ENCODE results near the gene OR2F2. TPM values are rescaled to one million over a fixed set of nuclear protein-coding genes. Genes with fewer than 3 reads are reported as not detected.
A peak's percentile ranks its signal among the peaks of the same experiment; 100 is the strongest.

The OR2F2 gene
- total and polyA plus RNA-seq, 8 donors = not detected

DNA sequence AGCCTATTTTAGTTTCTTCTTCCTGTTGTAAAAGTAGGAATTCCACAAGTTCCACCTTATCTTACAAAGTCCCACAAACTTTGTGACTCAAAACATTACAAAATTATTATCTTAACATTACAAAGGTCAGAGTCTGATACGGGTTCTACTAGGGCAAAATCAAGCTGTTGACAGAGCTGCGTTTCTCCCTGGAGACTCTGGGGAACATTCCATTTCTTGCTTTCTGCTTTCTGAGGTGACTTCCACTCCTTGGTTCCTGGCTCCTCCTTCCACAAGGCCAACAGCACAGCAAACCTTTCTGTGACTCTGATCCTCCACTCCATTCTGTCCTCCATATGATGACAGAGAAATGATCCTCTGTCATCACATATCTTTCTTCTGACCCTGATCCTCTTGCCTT is 30.2 kb downstream of the OR2F2 start:
- Histone ChIP-seq H3K4me1 (no peaks in the 10 kb centered on the region), H3K9me3 (no peaks in the 10 kb centered on the region), H3K27me3 (no peaks in the 10 kb centered on the region), H3K27ac (no peak overlapping the region), H3K36me3 (no peaks in the 10 kb centered on the region), H3K4me3 (no peak overlapping the region)
- TF ChIP-seq POLR2A (IDR thresholded peaks at IDR 0.05) (no peak), EP300 (IDR thresholded peaks at IDR 0.05) (no peak), POLR2AphosphoS5 (IDR thresholded peaks at IDR 0.05) (no peak)
- TF ChIP-seq, protein P1, sequence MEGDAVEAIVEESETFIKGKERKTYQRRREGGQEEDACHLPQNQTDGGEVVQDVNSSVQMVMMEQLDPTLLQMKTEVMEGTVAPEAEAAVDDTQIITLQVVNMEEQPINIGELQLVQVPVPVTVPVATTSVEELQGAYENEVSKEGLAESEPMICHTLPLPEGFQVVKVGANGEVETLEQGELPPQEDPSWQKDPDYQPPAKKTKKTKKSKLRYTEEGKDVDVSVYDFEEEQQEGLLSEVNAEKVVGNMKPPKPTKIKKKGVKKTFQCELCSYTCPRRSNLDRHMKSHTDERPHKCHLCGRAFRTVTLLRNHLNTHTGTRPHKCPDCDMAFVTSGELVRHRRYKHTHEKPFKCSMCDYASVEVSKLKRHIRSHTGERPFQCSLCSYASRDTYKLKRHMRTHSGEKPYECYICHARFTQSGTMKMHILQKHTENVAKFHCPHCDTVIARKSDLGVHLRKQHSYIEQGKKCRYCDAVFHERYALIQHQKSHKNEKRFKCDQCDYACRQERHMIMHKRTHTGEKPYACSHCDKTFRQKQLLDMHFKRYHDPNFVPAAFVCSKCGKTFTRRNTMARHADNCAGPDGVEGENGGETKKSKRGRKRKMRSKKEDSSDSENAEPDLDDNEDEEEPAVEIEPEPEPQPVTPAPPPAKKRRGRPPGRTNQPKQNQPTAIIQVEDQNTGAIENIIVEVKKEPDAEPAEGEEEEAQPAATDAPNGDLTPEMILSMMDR (IDR thresholded peaks at IDR 0.05) = no peak
- intact Hi-C loops (cut with DNase I; ENCODE audit: low total_unique reads) = no loop called here
- DNase-seq = peak in 1 of 2 donors; percentile 37
- 23 to 51% (median 44%) methylated on average over 2 of the region's 2 CpGs for WGBS, 5 donors

DNA sequence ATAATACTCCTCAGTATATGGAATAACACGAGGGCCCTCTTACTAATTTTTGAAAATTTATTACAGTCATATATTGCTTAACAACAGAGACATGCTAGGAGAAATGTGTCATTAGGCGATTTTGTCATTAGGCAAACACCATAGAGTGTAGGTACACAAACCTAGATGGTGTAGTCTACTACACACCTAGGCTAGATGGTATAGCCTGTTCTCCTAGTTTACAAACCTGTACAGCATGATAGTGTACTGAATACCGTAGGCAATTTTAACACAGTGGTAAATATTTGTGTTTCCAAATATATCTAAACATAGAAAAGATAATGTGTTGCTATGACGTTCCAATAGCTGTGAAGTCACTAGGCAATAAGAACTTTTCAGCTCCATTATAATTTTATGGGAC is 32.4 kb downstream of the OR2F2 start:
- Histone ChIP-seq H3K4me1 (no peaks in the 10 kb centered on the region), H3K36me3 (no peaks in the 10 kb centered on the region), H3K27ac (no peak overlapping the region), H3K27me3 (no peaks in the 10 kb centered on the region), H3K4me3 (no peak overlapping the region), H3K9me3 (peaks cover 0 to 4% (median 0%) of the 10 kb centered on the region in 4 donors)
- no peak for TF ChIP-seq POLR2A (IDR thresholded peaks at IDR 0.05)
- peak in 1 of 2 donors; percentile 52 for DNase-seq
- intact Hi-C loops (cut with DNase I; ENCODE audit: low total_unique reads) = no loop called here
- 32 to 53% (median 39%) methylated on average over 4 of the region's 4 CpGs for WGBS, 5 donors

DNA sequence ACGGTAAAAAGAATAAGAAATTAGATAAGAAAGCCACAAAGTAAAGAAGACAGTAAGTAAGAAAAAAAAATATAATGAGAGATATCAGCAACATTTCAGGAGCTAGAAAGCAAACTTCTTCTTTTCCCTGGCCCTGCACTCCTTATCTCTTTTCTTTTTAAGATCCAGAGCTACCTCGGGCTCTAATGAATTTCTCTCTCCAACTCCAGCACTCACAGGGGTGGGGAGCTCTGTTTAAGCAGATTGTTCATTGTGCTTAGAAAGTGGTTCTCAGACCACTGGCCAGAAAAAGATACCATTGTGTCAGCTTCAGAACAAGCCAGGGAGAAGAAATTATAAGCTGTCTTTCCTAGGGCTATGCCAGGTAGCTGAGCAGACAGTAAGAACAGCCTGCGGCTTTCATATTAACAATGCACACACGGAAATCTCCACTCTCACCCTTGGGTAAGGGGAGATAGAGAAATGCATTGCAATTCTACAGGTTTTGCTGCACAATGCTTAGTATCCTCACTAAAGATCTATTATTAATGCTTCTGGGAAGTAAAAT is 38.9 kb downstream of the OR2F2 start:
- 35 to 63% (median 47%) methylated on average over 4 of the region's 4 CpGs for WGBS, 5 donors
- no peaks in the 10 kb centered on the region for H3K4me1 ChIP-seq
- H3K27me3 ChIP-seq = no peaks in the 10 kb centered on the region
- peaks cover 0 to 4% (median 0%) of the 10 kb centered on the region in 4 donors for H3K9me3 ChIP-seq
- no peak overlapping the region for H3K4me3 ChIP-seq
- no peak for TF ChIP-seq POLR2A (IDR thresholded peaks at IDR 0.05)
- TF ChIP-seq POLR2AphosphoS5 (IDR thresholded peaks at IDR 0.05) = no peak
- TF ChIP-seq, protein P1 (IDR thresholded peaks at IDR 0.05) = no peak
- TF ChIP-seq EP300 (IDR thresholded peaks at IDR 0.05) = no peak
- no peaks in the 10 kb centered on the region for H3K36me3 ChIP-seq
- DNase-seq = no peak
- intact Hi-C loops (cut with DNase I; ENCODE audit: low total_unique reads) = no loop called here
- no peak overlapping the region for H3K27ac ChIP-seq

DNA sequence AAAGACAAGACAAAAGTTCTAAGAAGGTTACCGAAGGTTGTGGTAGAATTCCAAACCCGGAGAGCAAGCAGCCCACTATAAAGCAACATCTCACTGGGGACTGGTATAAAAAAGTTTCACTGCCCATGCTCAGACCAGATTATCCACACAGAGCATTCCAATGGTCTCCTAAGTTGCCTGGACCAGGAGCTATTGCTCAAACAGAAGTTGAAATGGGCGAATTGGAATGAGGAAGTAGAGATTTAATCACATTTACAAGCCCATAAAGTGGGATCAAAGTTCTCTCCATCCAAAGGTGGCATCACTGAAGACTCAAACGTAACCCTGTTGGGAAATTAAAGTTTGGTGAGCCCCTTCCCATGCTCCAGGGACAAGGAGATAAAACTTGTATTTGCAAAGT is 39.4 kb downstream of the OR2F2 start:
- Histone ChIP-seq H3K36me3 (no peaks in the 10 kb centered on the region), H3K9me3 (peaks cover 0 to 4% (median 0%) of the 10 kb centered on the region in 4 donors), H3K4me3 (no peak overlapping the region), H3K27ac (no peak overlapping the region), H3K4me1 (no peaks in the 10 kb centered on the region), H3K27me3 (no peaks in the 10 kb centered on the region)
- TF ChIP-seq, protein P1 (IDR thresholded peaks at IDR 0.05) = no peak
- TF ChIP-seq POLR2A (IDR thresholded peaks at IDR 0.05) (no peak), POLR2AphosphoS5 (IDR thresholded peaks at IDR 0.05) (no peak), EP300 (IDR thresholded peaks at IDR 0.05) (no peak)
- peak in 1 of 2 donors; percentile 43 for DNase-seq
- WGBS, 5 donors = 56 to 73% (median 59%) methylated on average over 4 of the region's 4 CpGs
- intact Hi-C loops (cut with DNase I; ENCODE audit: low total_unique reads) = no loop called here

DNA sequence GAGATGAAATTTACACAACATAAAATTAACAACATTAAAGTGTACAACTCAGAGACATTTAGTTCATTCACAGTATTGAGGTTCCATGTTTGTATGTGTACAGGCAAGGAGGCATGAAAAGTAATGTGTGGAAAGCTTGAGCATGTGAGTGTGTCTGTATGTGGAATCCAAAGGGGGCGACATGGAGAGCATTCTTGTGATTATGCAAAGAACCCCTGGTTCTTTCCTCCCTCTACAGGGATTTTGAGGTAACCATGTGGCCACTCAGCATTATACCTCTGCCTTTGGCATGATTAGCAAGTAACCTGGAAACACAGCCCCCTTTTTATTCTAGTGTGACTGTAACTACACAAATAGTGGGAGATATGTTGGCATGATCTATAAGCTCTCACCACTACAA is 40.6 kb downstream of the OR2F2 start:
- Histone ChIP-seq H3K4me1 (no peaks in the 10 kb centered on the region), H3K27me3 (no peaks in the 10 kb centered on the region), H3K4me3 (no peak overlapping the region), H3K36me3 (no peaks in the 10 kb centered on the region), H3K27ac (no peak overlapping the region), H3K9me3 (peaks cover 0 to 4% (median 0%) of the 10 kb centered on the region in 4 donors)
- intact Hi-C loops (cut with DNase I; ENCODE audit: low total_unique reads) = no loop called here
- 41 to 81% (median 63%) methylated on average over 1 of the region's 1 CpG for WGBS, 5 donors
- TF ChIP-seq, protein P1 (IDR thresholded peaks at IDR 0.05) = no peak
- TF ChIP-seq POLR2AphosphoS5 (IDR thresholded peaks at IDR 0.05) (no peak), EP300 (IDR thresholded peaks at IDR 0.05) (no peak), POLR2A (IDR thresholded peaks at IDR 0.05) (no peak)
- DNase-seq = peak in 1 of 2 donors; percentile 22

Data from stomach (tissue), 9 donors.